22Rv1 (cell line): Measurements from ENCODE around the gene FUT6.

Source experiments
- ZFX ChIP-seq: fragments of 450-650 bp; IDR thresholded peaks from 2 replicates; pipeline ENCODE4 v1.6.1; 2017; ENCODE audit warnings: antibody characterized with exemption, borderline replicate concordance
- TF ChIP-seq, protein P1 (sequence below): fragments of 450-650 bp; IDR thresholded peaks from 2 replicates; pipeline ENCODE4 v1.5.1; 2017; ENCODE audit warnings: mild to moderate bottlenecking

DNA sequence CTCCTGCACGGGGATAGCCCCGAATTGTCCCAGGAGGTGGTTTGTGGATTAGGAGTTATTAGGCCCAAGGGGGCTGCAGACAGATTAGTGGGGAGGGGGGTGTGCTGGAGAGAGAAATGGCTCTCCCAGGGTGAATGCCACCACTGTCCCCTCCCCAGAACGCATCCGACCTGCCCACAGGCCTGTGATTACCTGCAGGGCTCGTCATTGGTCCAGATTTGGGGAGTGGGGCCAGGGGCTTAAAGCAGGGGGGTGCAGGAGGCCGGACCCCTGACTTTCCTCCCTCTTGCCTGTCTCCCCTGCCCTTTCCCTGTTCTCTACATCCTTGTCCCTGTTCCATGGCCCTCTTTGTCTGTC, 33.4 kb downstream of the FUT6 start:
- TF ChIP-seq, protein P1, sequence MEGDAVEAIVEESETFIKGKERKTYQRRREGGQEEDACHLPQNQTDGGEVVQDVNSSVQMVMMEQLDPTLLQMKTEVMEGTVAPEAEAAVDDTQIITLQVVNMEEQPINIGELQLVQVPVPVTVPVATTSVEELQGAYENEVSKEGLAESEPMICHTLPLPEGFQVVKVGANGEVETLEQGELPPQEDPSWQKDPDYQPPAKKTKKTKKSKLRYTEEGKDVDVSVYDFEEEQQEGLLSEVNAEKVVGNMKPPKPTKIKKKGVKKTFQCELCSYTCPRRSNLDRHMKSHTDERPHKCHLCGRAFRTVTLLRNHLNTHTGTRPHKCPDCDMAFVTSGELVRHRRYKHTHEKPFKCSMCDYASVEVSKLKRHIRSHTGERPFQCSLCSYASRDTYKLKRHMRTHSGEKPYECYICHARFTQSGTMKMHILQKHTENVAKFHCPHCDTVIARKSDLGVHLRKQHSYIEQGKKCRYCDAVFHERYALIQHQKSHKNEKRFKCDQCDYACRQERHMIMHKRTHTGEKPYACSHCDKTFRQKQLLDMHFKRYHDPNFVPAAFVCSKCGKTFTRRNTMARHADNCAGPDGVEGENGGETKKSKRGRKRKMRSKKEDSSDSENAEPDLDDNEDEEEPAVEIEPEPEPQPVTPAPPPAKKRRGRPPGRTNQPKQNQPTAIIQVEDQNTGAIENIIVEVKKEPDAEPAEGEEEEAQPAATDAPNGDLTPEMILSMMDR = peak; percentile 60
- TF ChIP-seq ZFX = no peak
